Ovary (tissue), 9 donors: ENCODE measurements around the gene OSBPL9. TPM values are rescaled to one million over a fixed set of nuclear protein-coding genes. Genes with fewer than 3 reads are reported as not detected.
A peak's percentile ranks its signal among the peaks of the same experiment; 100 is the strongest.

ENCODE experiments used
- DNase-seq, 5 donors: peaks; one replicate each; pipeline ENCODE4 v3.0.0-alpha.2; 2019 to 2020
- H3K27ac ChIP-seq, 2 donors: fragments of 200-600 bp; one replicate each; pipeline versions ENCODE4 v1.5.1 to v1.8.0; 2019 to 2022
- H3K27me3 ChIP-seq: fragments of 200-600 bp; one replicate; pipeline ENCODE4 v1.8.0; 2022
- H3K36me3 ChIP-seq: fragments of 200-600 bp; sonication (generic); one replicate; pipeline ENCODE4 v1.5.1; 2019
- H3K4me1 ChIP-seq: one replicate; pipeline ENCODE4 v1.8.1; 2013; ENCODE audit warnings: mild to moderate bottlenecking, moderate library complexity; ENCODE audit not compliant: insufficient read depth
- H3K4me3 ChIP-seq: fragments of 200-600 bp; sonication (generic); one replicate; pipeline ENCODE4 v1.5.1; 2017
- H3K9me3 ChIP-seq, 2 donors: fragments of 200-600 bp in 1 of 2; sonication (generic) in 1 of 2; one replicate each; pipeline versions ENCODE4 v1.5.1 to v1.8.1; 2013 to 2019; ENCODE audit warnings: mild to moderate bottlenecking in 1 of 2, moderate library complexity in 1 of 2
- EP300 ChIP-seq: sonication (generic); formaldehyde crosslinking; IDR thresholded peaks from one replicate; pipeline ENCODE4 v1.6.1; 2017; ENCODE audit warnings: antibody characterized with exemption
- POLR2A ChIP-seq: fragments of 450-650 bp; IDR thresholded peaks from one replicate; pipeline ENCODE4 v1.6.1; 2017; ENCODE audit warnings: antibody characterized with exemption, mild to moderate bottlenecking, moderate library complexity
- WGBS, 3 donors: extraction: QIAGEN DNeasy Blood & Tissue Kit in 1 of 3; methylation state at CpG; one replicate each; pipeline versions ENCODE4 v1.1.5 to v1.1.7; 2013 to 2017; 5-methylcytosine and 5-hydroxymethylcytosine counted together
- intact Hi-C, 4 donors: fragments of 100-400 bp; cut with DNase I; formaldehyde crosslinking; loops; one replicate each; pipeline versions ENCODE4 v1.11.0 to v1.15.1; 2022 to 2023
- polyA plus RNA-seq, 2 donors: library from polyadenylated mRNA; stranded (reverse); fragments of 200-250 nt in 1 of 2; fragments of 350-450 nt in 1 of 2; fragmentation: Illumina TruSeq in 1 of 2; extraction: RNeasy Lipid Tissue Mini Kit (QIAGEN cat#74804) in 1 of 2; gene quantifications; one replicate each; pipeline ENCODE4 v1.2.3, GENCODE V29; 2013 to 2014
- total RNA-seq, 7 donors: library from RNA; depleted of rRNA in 2 of 7; stranded (reverse); fragments of >200 nt in 2 of 7; fragmentation: NEBNext Ultra II Directional in 3 of 7; extraction: Animal tissue kit (Norgen Biotek cat#: 25700) in 3 of 7; gene quantifications; one replicate each; pipeline versions ENCODE4 v1.1.0 to v1.2.4, GENCODE V29; 2016 to 2023
- TF ChIP-seq, protein P1 (sequence below), 3 donors: fragments of 450-650 bp in 2 of 3; fragments of 200-600 bp in 1 of 3; IDR thresholded peaks; one replicate each; pipeline versions ENCODE4 v1.5.1 to v1.8.0; 2016 to 2022; ENCODE audit warnings: antibody characterized with exemption in 3 of 3, mild to moderate bottlenecking in 1 of 3
- donor health status: DM: no; HTN: no; CAD: no; lungs with moderate emphysema.
- donor health status: DM: no; HTN: no; CAD: no.
- donor health status: Bipolar disorder and iron deficiency.
- donor health status: DM: yes; HTN: yes; CAD: no.
- donor health status: DM: no; HTN: no; CAD: no.
- donor health status: DM: yes; HTN: yes; CAD: no.

OSBPL9 gene
- total and polyA plus RNA-seq, 9 donors, result 53.1 to 92.4 (median 72.6) TPM

DNA sequence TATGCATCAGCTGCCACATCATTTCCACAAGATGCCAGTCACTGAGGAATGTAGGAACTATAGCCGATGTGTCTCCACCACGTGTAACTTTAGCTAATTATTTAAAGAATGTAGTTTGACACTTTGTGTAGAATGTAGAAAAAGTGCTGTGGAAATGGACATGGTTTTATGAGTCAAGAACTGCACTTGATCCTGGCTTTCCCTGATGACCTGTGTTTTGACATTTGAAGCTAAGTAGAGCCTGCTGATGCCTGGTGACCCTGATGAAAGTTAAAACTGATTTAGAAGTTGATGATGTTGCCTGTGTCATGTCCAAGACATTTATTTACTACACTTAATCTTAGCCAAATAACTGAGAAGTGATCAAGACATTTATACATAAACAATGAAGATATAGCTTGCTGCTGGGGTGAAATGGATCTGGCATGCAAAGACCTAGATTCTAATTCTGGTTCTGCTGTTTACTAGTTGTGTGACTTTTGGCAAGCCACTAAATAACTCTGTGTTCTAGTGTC, 4.4 kb upstream of the OSBPL9 start:
- no peak for DNase-seq
- Histone ChIP-seq H3K36me3 (no peaks in the 10 kb centered on the region), H3K27ac (no peak overlapping the region), H3K4me1 (no peaks in the 10 kb centered on the region), H3K27me3 (no peaks in the 10 kb centered on the region), H3K9me3 (no peaks in the 10 kb centered on the region), H3K4me3 (no peak overlapping the region)
- intact Hi-C loops, result loop anchor here in 1 of 4 donors (10.0 kb wide), 1 partner anchor 152 kb away; no protein-coding TSS in a partner anchor
- TF ChIP-seq POLR2A, result no peak
- TF ChIP-seq, protein P1, sequence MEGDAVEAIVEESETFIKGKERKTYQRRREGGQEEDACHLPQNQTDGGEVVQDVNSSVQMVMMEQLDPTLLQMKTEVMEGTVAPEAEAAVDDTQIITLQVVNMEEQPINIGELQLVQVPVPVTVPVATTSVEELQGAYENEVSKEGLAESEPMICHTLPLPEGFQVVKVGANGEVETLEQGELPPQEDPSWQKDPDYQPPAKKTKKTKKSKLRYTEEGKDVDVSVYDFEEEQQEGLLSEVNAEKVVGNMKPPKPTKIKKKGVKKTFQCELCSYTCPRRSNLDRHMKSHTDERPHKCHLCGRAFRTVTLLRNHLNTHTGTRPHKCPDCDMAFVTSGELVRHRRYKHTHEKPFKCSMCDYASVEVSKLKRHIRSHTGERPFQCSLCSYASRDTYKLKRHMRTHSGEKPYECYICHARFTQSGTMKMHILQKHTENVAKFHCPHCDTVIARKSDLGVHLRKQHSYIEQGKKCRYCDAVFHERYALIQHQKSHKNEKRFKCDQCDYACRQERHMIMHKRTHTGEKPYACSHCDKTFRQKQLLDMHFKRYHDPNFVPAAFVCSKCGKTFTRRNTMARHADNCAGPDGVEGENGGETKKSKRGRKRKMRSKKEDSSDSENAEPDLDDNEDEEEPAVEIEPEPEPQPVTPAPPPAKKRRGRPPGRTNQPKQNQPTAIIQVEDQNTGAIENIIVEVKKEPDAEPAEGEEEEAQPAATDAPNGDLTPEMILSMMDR (IDR thresholded peaks at IDR 0.05), result no peak
- TF ChIP-seq EP300, result no peak
- 34 to 44% (median 35%) methylated on average over 2 of the region's 2 CpGs for whole genome bisulfite sequencing, 3 donors

DNA sequence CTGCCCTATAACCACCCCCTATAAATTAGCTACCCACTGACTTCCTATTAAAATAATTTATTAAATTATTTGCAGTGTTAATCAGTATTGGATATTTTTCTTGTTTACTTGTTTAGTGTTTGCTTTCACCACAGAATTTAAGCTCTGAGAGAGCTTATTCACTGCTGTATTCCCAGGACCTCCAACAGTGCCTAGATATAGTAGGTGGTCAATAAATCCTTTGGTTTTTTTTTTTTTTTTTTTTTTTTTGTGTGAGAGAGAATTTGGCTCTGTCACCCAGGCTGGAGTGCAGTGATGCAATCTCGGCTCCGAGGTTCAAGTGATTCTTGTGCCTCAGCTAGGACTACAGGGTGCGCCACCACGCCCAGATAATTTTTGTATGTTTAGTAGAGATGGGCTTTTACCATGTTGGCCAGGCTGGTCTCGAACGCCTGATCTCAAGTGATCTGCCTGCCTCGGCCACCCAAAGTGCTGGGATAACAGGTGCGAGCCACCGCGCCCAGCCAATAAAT, 1.1 kb upstream of the OSBPL9 start:
- no peak overlapping the region for H3K4me3 ChIP-seq
- TF ChIP-seq POLR2A (no peak), EP300 (no peak)
- TF ChIP-seq, protein P1 (IDR thresholded peaks at IDR 0.05), result no peak
- no peaks in the 10 kb centered on the region for H3K27me3 ChIP-seq
- intact Hi-C loops, result loop anchor here in 1 of 4 donors (5.0 to 10.0 kb wide), 2 partner anchors 149 to 261 kb away; partner anchors contain the start of gene NRDC
- DNase-seq, result no peak
- WGBS, 3 donors, result 87 to 94% (median 88%) methylated on average over 10 of the region's 10 CpGs
- H3K4me1 ChIP-seq, result peaks cover 4% of the 10 kb centered on the region
- H3K9me3 ChIP-seq, result no peaks in the 10 kb centered on the region
- no peak overlapping the region for H3K27ac ChIP-seq
- H3K36me3 ChIP-seq, result no peaks in the 10 kb centered on the region

DNA sequence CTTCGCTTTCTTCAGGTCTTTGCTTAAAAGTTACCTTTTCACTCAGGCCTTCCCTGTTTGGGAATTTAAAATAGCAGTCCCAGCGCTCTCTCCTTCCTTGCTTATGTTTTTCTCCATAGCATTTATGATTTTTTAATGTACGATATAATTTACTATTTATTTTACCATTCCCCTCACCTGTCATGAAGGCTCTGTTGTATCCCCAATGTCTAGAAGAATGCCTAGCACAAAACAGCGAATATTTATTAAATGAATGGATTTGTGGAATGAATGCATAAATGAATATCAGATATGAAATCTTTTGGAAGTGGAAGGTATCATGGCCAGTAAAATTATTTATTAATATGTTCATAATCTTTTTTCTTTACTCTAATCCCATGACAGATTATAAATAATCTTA, 402 bp upstream of the OSBPL9 start:
- intact Hi-C loops, result loop anchor here in 1 of 4 donors (5.0 to 10.0 kb wide), 2 partner anchors 148 to 261 kb away; partner anchors contain the start of gene NRDC
- Histone ChIP-seq H3K27me3 (no peaks in the 10 kb centered on the region), H3K4me1 (peaks cover 7% of the 10 kb centered on the region), H3K9me3 (no peaks in the 10 kb centered on the region), H3K27ac (peak overlapping the region; percentile 89 to 90), H3K36me3 (no peaks in the 10 kb centered on the region), H3K4me3 (peak overlapping the region; percentile 85)
- no peak for DNase-seq
- 58 to 65% (median 61%) methylated on average over 4 of the region's 4 CpGs for WGBS, 3 donors
- no peak for TF ChIP-seq EP300

DNA sequence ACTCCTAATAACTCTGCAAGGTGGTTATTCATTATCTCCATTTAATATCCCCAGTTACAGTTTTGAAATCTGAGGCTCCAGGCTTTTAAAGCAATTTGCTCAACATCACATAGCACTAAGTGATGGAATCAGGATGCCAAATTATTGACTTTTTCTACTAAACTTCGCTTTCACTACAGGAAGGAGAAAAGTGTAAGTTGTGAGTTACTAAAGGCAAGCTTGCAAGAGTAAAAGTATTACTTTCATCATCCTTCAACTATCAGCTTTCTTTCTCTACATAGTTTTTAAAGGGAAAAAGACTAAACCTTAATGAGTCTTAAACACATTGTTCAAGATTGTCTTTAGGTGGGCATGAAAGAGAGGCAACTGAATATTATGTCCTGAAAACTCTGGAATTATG, 1.8 kb downstream of the OSBPL9 start:
- Histone ChIP-seq H3K9me3 (no peaks in the 10 kb centered on the region), H3K4me1 (peaks cover 13% of the 10 kb centered on the region), H3K4me3 (peak overlapping the region; percentile 85), H3K36me3 (no peaks in the 10 kb centered on the region), H3K27me3 (no peaks in the 10 kb centered on the region), H3K27ac (peak overlapping the region in 1 of 2 donors; percentile 90)
- TF ChIP-seq, protein P1 (IDR thresholded peaks at IDR 0.05), result no peak
- TF ChIP-seq POLR2A (no peak), EP300 (no peak)
- WGBS, 3 donors, result 53 to 75% (median 67%) methylated on average over 1 of the region's 1 CpG
- intact Hi-C loops, result loop anchor here in 1 of 4 donors (5.0 to 10.0 kb wide), 2 partner anchors 146 to 259 kb away; partner anchors contain the start of gene NRDC
- DNase-seq, result no peak

DNA sequence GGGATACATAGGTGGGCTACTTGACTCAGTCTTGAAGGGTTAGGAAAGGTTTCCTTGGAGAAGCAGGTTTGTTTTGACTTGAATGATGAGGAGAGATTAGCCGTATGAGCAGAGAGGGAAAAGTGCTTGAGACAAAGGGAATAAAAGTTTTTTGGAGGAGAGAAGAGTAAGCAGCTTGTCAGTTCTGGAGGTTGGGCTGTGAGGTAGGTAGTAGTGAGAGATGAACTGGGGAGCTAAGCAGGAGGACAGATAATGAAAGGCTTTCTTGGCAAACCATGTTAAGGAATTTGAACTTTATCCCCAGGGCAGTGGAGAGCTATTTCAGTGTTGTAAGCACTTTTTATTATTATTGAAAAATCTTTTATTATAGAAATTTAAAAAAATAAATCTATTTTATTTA, 3.6 kb downstream of the OSBPL9 start:
- H3K27ac ChIP-seq, result no peak overlapping the region
- peaks cover 13% of the 10 kb centered on the region for H3K4me1 ChIP-seq
- no peak overlapping the region for H3K4me3 ChIP-seq
- H3K27me3 ChIP-seq, result no peaks in the 10 kb centered on the region
- WGBS, 3 donors, result 48 to 63% (median 49%) methylated on average over 1 of the region's 1 CpG
- TF ChIP-seq, protein P1 (IDR thresholded peaks at IDR 0.05), result no peak
- TF ChIP-seq POLR2A (no peak), EP300 (no peak)
- intact Hi-C loops, result loop anchor here in 3 of 4 donors (10.0 kb wide), 1 partner anchor 144 kb away; no protein-coding TSS in a partner anchor
- DNase-seq, result no peak
- H3K9me3 ChIP-seq, result no peaks in the 10 kb centered on the region
- H3K36me3 ChIP-seq, result no peaks in the 10 kb centered on the region
